ENCODE results near the gene EIF3L. TPM values are rescaled to one million over a fixed set of nuclear protein-coding genes. Genes with fewer than 3 reads are reported as not detected.

The EIF3L gene
- total and polyA plus RNA-seq, 10 of the 15 experiments (the other 5 are each of a cell fraction or from before 2014, with no cell fraction given): 294 to 1,037 (median 618) TPM

DNA sequence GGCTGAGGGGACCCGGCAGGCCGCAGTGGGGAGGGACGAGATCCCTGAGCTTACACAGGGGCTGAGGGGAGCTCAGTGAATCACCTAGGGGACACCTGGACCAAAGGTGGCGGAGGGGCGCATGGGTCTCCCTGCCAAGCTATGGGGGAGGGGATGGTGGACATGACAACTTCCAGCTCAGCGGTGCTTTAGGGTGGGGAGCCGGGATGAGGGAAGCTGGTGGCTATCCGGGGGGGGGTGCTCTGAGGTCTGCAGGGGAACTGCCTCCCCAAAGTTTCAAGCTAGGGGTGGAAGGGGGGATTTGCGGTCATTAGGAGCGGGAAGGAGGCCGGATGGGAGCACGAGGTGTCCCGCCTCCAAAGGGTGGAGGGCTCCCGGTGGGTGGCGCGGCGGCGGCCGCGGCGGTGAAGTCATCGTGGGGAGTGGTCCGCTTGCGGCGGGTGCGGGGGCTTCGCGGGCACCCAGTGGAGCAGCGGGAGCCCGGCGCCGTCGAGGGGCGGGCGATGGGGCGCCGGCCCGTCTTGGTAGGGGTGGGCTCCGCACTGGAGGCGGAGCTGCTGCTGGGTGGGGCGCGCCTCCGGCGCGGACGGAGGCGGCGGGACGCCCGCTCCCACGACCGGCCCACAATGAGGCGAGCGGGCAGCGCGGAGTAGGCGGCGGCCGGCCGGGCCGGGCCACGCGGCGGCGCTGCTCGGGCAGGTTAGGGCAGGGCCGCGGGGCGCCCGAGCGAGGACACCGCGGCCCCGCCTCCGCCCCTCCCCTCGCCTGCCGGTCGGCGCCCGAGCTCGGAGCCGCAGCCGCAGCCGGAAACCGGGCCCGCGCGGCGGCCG lies 56.5 kb downstream of the EIF3L start, which contains the start of gene MICALL1 (continued):
- TF ChIP-seq ESRRA (IDR thresholded peaks at IDR 0.05; ENCODE audit: low read length) (no peak), FOXK2 (IDR thresholded peaks at IDR 0.05) (no peak), SIN3A (IDR thresholded peaks at IDR 0.05; ENCODE audit: low read depth, low read length) (0 out of 2 replicates have a peak, but pooled peaks have one; percentile 1), POLR2A (IDR thresholded peaks at IDR 0.05; ENCODE audit: low read depth, low read length) (peak; percentile 63), NFIC (IDR thresholded peaks at IDR 0.05; ENCODE audit: low read depth, low read length) (no peak), YBX1 (IDR thresholded peaks at IDR 0.05) (no peak), NFXL1 (IDR thresholded peaks at IDR 0.05; ENCODE audit: borderline replicate concordance) (no peak), NFYA (IDR thresholded peaks at IDR 0.05; ENCODE audit: borderline replicate concordance, low read depth, low read length) (no peak), PAX8 (IDR thresholded peaks at IDR 0.05) (no peak), GATAD2B (conservative IDR thresholded peaks at IDR 0.05; ENCODE audit: low read depth) (peak; percentile 48), FOS (IDR thresholded peaks at IDR 0.05; ENCODE audit: borderline replicate concordance, extremely low read depth, insufficient read length) (no peak), IKZF1 (conservative IDR thresholded peaks at IDR 0.05) (peak; percentile 83)
- TF ChIP-seq, protein P1, sequence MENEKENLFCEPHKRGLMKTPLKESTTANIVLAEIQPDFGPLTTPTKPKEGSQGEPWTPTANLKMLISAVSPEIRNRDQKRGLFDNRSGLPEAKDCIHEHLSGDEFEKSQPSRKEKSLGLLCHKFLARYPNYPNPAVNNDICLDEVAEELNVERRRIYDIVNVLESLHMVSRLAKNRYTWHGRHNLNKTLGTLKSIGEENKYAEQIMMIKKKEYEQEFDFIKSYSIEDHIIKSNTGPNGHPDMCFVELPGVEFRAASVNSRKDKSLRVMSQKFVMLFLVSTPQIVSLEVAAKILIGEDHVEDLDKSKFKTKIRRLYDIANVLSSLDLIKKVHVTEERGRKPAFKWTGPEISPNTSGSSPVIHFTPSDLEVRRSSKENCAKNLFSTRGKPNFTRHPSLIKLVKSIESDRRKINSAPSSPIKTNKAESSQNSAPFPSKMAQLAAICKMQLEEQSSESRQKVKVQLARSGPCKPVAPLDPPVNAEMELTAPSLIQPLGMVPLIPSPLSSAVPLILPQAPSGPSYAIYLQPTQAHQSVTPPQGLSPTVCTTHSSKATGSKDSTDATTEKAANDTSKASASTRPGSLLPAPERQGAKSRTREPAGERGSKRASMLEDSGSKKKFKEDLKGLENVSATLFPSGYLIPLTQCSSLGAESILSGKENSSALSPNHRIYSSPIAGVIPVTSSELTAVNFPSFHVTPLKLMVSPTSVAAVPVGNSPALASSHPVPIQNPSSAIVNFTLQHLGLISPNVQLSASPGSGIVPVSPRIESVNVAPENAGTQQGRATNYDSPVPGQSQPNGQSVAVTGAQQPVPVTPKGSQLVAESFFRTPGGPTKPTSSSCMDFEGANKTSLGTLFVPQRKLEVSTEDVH (IDR thresholded peaks at IDR 0.05; ENCODE audit: low read depth, partially characterized antibody): no peak
- TF ChIP-seq, protein P2, sequence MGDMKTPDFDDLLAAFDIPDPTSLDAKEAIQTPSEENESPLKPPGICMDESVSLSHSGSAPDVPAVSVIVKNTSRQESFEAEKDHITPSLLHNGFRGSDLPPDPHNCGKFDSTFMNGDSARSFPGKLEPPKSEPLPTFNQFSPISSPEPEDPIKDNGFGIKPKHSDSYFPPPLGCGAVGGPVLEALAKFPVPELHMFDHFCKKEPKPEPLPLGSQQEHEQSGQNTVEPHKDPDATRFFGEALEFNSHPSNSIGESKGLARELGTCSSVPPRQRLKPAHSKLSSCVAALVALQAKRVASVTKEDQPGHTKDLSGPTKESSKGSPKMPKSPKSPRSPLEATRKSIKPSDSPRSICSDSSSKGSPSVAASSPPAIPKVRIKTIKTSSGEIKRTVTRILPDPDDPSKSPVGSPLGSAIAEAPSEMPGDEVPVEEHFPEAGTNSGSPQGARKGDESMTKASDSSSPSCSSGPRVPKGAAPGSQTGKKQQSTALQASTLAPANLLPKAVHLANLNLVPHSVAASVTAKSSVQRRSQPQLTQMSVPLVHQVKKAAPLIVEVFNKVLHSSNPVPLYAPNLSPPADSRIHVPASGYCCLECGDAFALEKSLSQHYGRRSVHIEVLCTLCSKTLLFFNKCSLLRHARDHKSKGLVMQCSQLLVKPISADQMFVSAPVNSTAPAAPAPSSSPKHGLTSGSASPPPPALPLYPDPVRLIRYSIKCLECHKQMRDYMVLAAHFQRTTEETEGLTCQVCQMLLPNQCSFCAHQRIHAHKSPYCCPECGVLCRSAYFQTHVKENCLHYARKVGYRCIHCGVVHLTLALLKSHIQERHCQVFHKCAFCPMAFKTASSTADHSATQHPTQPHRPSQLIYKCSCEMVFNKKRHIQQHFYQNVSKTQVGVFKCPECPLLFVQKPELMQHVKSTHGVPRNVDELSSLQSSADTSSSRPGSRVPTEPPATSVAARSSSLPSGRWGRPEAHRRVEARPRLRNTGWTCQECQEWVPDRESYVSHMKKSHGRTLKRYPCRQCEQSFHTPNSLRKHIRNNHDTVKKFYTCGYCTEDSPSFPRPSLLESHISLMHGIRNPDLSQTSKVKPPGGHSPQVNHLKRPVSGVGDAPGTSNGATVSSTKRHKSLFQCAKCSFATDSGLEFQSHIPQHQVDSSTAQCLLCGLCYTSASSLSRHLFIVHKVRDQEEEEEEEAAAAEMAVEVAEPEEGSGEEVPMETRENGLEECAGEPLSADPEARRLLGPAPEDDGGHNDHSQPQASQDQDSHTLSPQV (IDR thresholded peaks at IDR 0.05): no peak
- TF ChIP-seq, protein P3, sequence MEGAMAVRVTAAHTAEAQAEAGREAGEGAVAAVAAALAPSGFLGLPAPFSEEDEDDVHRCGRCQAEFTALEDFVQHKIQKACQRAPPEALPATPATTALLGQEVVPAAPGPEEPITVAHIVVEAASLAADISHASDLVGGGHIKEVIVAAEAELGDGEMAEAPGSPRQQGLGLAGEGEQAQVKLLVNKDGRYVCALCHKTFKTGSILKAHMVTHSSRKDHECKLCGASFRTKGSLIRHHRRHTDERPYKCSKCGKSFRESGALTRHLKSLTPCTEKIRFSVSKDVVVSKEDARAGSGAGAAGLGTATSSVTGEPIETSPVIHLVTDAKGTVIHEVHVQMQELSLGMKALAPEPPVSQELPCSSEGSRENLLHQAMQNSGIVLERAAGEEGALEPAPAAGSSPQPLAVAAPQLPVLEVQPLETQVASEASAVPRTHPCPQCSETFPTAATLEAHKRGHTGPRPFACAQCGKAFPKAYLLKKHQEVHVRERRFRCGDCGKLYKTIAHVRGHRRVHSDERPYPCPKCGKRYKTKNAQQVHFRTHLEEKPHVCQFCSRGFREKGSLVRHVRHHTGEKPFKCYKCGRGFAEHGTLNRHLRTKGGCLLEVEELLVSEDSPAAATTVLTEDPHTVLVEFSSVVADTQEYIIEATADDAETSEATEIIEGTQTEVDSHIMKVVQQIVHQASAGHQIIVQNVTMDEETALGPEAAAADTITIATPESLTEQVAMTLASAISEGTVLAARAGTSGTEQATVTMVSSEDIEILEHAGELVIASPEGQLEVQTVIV (IDR thresholded peaks at IDR 0.05; ENCODE audit: borderline replicate concordance, partially characterized antibody): no peak
- TF ChIP-seq, protein P4, sequence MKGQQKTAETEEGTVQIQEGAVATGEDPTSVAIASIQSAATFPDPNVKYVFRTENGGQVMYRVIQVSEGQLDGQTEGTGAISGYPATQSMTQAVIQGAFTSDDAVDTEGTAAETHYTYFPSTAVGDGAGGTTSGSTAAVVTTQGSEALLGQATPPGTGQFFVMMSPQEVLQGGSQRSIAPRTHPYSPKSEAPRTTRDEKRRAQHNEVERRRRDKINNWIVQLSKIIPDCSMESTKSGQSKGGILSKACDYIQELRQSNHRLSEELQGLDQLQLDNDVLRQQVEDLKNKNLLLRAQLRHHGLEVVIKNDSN (IDR thresholded peaks at IDR 0.05; ENCODE audit: borderline replicate concordance, extremely low read length, insufficient read depth, low read depth, low read length): no peak
- TF ChIP-seq, protein P5, sequence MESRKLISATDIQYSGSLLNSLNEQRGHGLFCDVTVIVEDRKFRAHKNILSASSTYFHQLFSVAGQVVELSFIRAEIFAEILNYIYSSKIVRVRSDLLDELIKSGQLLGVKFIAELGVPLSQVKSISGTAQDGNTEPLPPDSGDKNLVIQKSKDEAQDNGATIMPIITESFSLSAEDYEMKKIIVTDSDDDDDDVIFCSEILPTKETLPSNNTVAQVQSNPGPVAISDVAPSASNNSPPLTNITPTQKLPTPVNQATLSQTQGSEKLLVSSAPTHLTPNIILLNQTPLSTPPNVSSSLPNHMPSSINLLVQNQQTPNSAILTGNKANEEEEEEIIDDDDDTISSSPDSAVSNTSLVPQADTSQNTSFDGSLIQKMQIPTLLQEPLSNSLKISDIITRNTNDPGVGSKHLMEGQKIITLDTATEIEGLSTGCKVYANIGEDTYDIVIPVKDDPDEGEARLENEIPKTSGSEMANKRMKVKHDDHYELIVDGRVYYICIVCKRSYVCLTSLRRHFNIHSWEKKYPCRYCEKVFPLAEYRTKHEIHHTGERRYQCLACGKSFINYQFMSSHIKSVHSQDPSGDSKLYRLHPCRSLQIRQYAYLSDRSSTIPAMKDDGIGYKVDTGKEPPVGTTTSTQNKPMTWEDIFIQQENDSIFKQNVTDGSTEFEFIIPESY (IDR thresholded peaks at IDR 0.05): no peak
